GM19468 (cell line): ENCODE measurements around the gene TTF2.
A peak's percentile ranks its signal among the peaks of the same experiment; 100 is the strongest.
"Not testable (repeated sequence)": the region's sequence is repeated elsewhere in the genome, so short reads cannot be mapped to it uniquely, and the experiment has no call there.

ENCODE experiments used
- ATAC-seq: cut with Tn5 transposase; IDR thresholded peaks from one replicate; pipeline ENCODE4 v1.9.1; 2021; ENCODE audit warnings: mild to moderate bottlenecking, moderate library complexity, moderate number of reproducible peaks; ENCODE audit not compliant: unreplicated experiment; ENCODE audit errors: extremely low read depth

Gene TTF2

GRCh38 chr1:117116784-117117130, 56.6 kb downstream of the TTF2 start:
- no peak for ATAC-seq

GRCh38 chr1:117117697-117118096, 57.6 kb downstream of the TTF2 start:
- ATAC-seq = no peak

- ATAC-seq = no peak
These were observed 58.0 kb downstream of the TTF2 start for GRCh38 chr1:117118137-117118536.

GRCh38 chr1:117119144-117119543, 59.0 kb downstream of the TTF2 start:
- not testable (repeated sequence) for ATAC-seq

GRCh38 chr1:117120774-117121588, 60.9 kb downstream of the TTF2 start:
- ATAC-seq = no peak

GRCh38 chr1:117121589-117122329, 61.6 kb downstream of the TTF2 start, which contains the start of gene TRIM45:
TRIM45 (minus strand) TSS chr1:117121749; CDS start chr1:117121201, 548 bp downstream.
- peak; percentile 80 for ATAC-seq

- ATAC-seq = no peak
These were observed 62.4 kb downstream of the TTF2 start for GRCh38 chr1:117122330-117123025.

- no peak for ATAC-seq
These were observed 63.1 kb downstream of the TTF2 start for GRCh38 chr1:117123274-117123673.

- ATAC-seq = no peak
These were observed 64.5 kb downstream of the TTF2 start for GRCh38 chr1:117124661-117125060.

GRCh38 chr1:117127795-117128194, 67.7 kb downstream of the TTF2 start:
- no peak for ATAC-seq

GRCh38 chr1:117128323-117129079, 68.4 kb downstream of the TTF2 start:
- no peak for ATAC-seq

- no peak for ATAC-seq
These were observed 70.4 kb downstream of the TTF2 start for GRCh38 chr1:117130526-117130925.

GRCh38 chr1:117135329-117135728, 75.2 kb downstream of the TTF2 start:
- ATAC-seq = no peak

GRCh38 chr1:117136749-117137148, 76.6 kb downstream of the TTF2 start:
- no peak for ATAC-seq

- no peak for ATAC-seq
These were observed 77.2 kb downstream of the TTF2 start for GRCh38 chr1:117137281-117137855.

- no peak for ATAC-seq
These were observed 78.0 kb downstream of the TTF2 start for GRCh38 chr1:117138106-117138505.

- no peak for ATAC-seq
These were observed 78.4 kb downstream of the TTF2 start for GRCh38 chr1:117138561-117138960.

- ATAC-seq = no peak
These were observed 82.1 kb downstream of the TTF2 start for GRCh38 chr1:117142200-117142599.

- ATAC-seq = no peak
These were observed 83.0 kb downstream of the TTF2 start for GRCh38 chr1:117143172-117143571.

GRCh38 chr1:117143871-117144270, 83.7 kb downstream of the TTF2 start:
- no peak for ATAC-seq
